Mucosa of descending colon (tissue), 3 donors: Measurements from ENCODE around the gene CYP2U1. TPM values are rescaled to one million over a fixed set of nuclear protein-coding genes. Genes with fewer than 3 reads are reported as not detected.

Experiments used
- ATAC-seq: fragments of 200-7000 bp; cut with Tn5 transposase; one replicate; pipeline ENCODE4 v1.9.1; 2020; ENCODE audit warnings: mild to moderate bottlenecking, moderate library complexity
- DNase-seq, 3 donors: peaks; one replicate each; pipeline ENCODE4 v3.0.0-alpha.2; 2020
- H3K36me3 ChIP-seq: fragments of 200-600 bp; one replicate; pipeline ENCODE4 v1.8.0; 2021; ENCODE audit warnings: low read depth, mild to moderate bottlenecking
- H3K4me1 ChIP-seq: fragments of 200-600 bp; one replicate; pipeline ENCODE4 v1.8.0; 2021; ENCODE audit warnings: low read depth, mild to moderate bottlenecking
- H3K4me3 ChIP-seq: fragments of 200-600 bp; one replicate; pipeline ENCODE4 v1.8.0; 2021; ENCODE audit warnings: mild to moderate bottlenecking
- H3K9me3 ChIP-seq: fragments of 200-600 bp; one replicate; pipeline ENCODE4 v1.8.0; 2021; ENCODE audit warnings: mild to moderate bottlenecking
- CTCF ChIP-seq: fragments of 200-600 bp; IDR thresholded peaks from one replicate; pipeline ENCODE4 v1.8.0; 2022; ENCODE audit warnings: antibody characterized with exemption, mild to moderate bottlenecking
- intact Hi-C, 2 donors: fragments of 100-400 bp; cut with DNase I in 1 of 2; cut with micrococcal nuclease in 1 of 2; formaldehyde crosslinking; loops; one replicate each; pipeline versions ENCODE4 v1.11.0 to v1.11.1; 2022; cut with DNase I, micrococcal nuclease
- long read RNA-seq, 2 donors: library from polyadenylated mRNA; unstranded; transcript quantifications; one replicate each; pipeline ENCODE4 v2.0.0, GENCODE V29; 2019 to 2021
- total RNA-seq, 3 donors: library from RNA; stranded (reverse); fragmentation: NEBNext Ultra II Directional in 2 of 3; extraction: Animal tissue kit (Norgen Biotek cat#: 25700) in 2 of 3; gene quantifications; one replicate each; pipeline versions ENCODE4 v1.2.1 to v1.2.4, GENCODE V29; 2021 to 2023
- donor health status: DM: no; HTN: no; CAD: no; lungs with moderate emphysema.
- donor health status: DM: no; HTN: no; CAD: no.
- donor health status: DM: no; HTN: yes; CAD: no.

The CYP2U1 gene
- 10 to 100 TPM in 1 of 3 donors, 1 to 10 TPM in 2; 3.4 to 10.5 (median 3.4) TPM for total RNA-seq
- long read RNA-seq, donor 1, full-length matches to known transcripts: 16 of 21 reads
- long read RNA-seq, donor 1, partial matches to known transcripts: 0 of 21 reads
- long read RNA-seq, donor 1, other reads (novel, unspliced or antisense): 5 of 21 reads
- long read RNA-seq, donor 2, full-length matches to known transcripts: 2 of 2 reads
- long read RNA-seq, donor 2, partial matches to known transcripts: 0 of 2 reads
- long read RNA-seq, donor 2, other reads (novel, unspliced or antisense): 0 of 2 reads

- no peak for TF ChIP-seq CTCF
- DNase-seq: peak; percentile 85 to 90 (median 89)
- Histone ChIP-seq H3K4me3 (peak within 1 kb of the TSS; percentile 56), H3K9me3 (no peaks in the 10 kb centered on the region), H3K36me3 (no peaks in the 10 kb centered on the region), H3K4me1 (peaks cover 7% of the 10 kb centered on the region)
- ATAC-seq: peak; percentile 97
- intact Hi-C loops: no loop called here
These were observed at the start of gene CYP2U1 for GRCh38 chr4:107930821-107931774. Gene CYP2U1 (plus strand): TSS chr4:107931549. CDS start chr4:107931644, 95 bp downstream.

- Histone ChIP-seq H3K9me3 (peaks cover 12% of the 10 kb centered on the region), H3K36me3 (no peaks in the 10 kb centered on the region)
- no peak for ATAC-seq
These were observed 45.5 kb upstream of the CYP2U1 start for GRCh38 chr4:107885865-107886264.

GRCh38 chr4:107888237-107888636 is 43.1 kb upstream of the CYP2U1 start:
- TF ChIP-seq CTCF: no peak
- peak in 1 of 3 donors; percentile 11 for DNase-seq
- intact Hi-C loops: no loop called here
- Histone ChIP-seq H3K9me3 (peaks cover 12% of the 10 kb centered on the region), H3K4me1 (no peaks in the 10 kb centered on the region), H3K36me3 (no peaks in the 10 kb centered on the region), H3K4me3 (no peak overlapping the region)
- no peak for ATAC-seq

More at GRCh38 chr4:107885865-107886264, 45.5 kb upstream of the CYP2U1 start:
- intact Hi-C loops: no loop called here
- no peak for TF ChIP-seq CTCF
- no peaks in the 10 kb centered on the region for H3K4me1 ChIP-seq
- H3K4me3 ChIP-seq: no peak overlapping the region
- DNase-seq: no peak

GRCh38 chr4:107890779-107891178 is 40.6 kb upstream of the CYP2U1 start:
- ATAC-seq: no peak
- Histone ChIP-seq H3K4me1 (no peaks in the 10 kb centered on the region), H3K4me3 (no peak overlapping the region), H3K9me3 (peaks cover 12% of the 10 kb centered on the region), H3K36me3 (no peaks in the 10 kb centered on the region)
- intact Hi-C loops: no loop called here
- DNase-seq: no peak
- no peak for TF ChIP-seq CTCF

GRCh38 chr4:107891299-107891698 is 40.0 kb upstream of the CYP2U1 start:
- H3K9me3 ChIP-seq: peaks cover 12% of the 10 kb centered on the region
- no peaks in the 10 kb centered on the region for H3K36me3 ChIP-seq
- no peak for TF ChIP-seq CTCF
- DNase-seq (no peak), ATAC-seq (no peak)
- H3K4me3 ChIP-seq: no peak overlapping the region
- H3K4me1 ChIP-seq: no peaks in the 10 kb centered on the region
- intact Hi-C loops: no loop called here
